NCI-H2029 (cell line): ENCODE results near the gene SLC9C2.
"Not testable (repeated sequence)": the region's sequence is repeated elsewhere in the genome, so short reads cannot be mapped to it uniquely, and the experiment has no call there.

Experiments
- DNase-seq: peaks from one replicate; lab custom pipeline; 2025; lab: John Stamatoyannopoulos, UW

SLC9C2 gene, protein sequence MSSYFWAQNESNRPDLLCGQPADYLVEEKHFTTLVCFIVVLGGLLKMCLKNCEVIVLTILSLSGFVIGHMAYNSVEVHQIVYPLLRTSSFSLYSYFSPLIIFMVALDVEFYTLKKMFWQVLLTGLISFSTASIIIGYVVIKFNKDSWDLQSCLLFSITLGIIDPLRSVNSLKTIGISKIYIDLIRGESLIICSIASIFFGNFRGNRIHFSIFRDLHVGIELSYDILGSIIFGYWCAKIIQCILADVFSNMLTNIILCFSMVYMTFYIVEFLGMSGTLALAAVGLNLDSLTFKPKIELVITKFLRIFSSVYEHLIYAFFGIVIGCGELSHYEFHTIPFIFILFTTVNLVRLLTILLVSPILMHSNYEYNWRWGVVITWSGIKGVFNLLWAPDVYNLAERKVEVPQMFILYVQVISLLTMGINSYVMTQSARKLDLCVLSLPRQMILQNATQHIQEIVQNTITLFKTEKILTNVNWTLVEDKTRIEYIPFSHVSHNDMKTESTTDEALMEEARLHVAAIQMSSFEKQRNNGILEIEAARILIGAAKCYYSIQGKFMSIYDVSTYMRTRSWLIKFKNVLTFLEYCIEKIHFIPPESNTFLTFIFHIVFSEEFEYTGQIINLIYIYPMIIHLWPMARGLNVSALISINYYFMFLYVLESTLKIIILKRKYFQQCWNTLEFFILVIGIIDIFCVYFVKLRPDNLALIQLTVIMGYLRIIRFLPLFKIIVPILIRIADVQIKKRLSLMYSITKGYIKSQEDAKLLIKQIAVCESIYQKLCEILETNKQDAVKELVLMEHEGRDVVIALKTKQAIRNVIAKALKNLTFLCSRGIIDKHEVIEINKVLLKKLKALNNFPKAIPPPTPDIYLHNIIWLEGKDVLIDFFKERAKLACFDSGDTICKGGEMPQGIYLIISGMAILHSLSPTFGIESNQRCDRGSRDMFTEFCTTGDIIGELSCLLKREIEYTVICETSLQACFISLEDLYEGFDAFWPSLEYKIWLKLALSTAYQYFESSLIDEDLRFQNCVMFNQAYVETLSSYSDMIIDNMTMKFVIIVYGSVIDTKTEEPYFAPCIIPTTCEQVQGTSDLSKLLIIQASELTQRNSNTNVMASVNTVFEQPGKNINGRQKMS

DNA sequence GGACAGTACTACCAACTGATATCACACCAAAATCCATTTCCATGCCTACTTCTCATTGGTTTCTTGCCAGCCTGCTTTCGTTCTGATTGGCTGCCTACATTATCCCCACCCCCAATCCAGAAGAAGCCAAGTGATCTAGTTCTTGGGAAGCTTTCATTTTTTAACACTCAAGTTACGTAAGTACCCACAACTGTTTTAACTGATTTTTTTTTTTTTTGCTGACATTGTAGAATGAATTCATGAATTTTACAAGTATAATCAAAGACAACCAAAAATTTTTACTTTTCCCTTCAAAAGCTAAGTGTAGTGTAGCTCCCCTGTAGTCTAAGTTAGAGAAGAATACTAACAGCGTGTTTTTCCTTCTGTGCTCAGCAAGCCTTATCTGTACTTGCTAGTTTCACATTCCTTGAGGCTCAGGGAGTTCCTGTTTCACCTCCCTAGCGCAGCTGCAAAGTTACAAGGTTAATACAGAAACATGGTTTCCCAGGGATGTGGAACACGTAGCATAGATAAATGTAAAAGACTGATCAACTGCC is at the start of gene SLC9C2:
Gene SLC9C2, minus strand, starts transcription at position 17 of the 536 bp plus-strand sequence. CDS start 1,296 bp downstream, outside the sequence.
- DNase-seq, result no peak

DNA sequence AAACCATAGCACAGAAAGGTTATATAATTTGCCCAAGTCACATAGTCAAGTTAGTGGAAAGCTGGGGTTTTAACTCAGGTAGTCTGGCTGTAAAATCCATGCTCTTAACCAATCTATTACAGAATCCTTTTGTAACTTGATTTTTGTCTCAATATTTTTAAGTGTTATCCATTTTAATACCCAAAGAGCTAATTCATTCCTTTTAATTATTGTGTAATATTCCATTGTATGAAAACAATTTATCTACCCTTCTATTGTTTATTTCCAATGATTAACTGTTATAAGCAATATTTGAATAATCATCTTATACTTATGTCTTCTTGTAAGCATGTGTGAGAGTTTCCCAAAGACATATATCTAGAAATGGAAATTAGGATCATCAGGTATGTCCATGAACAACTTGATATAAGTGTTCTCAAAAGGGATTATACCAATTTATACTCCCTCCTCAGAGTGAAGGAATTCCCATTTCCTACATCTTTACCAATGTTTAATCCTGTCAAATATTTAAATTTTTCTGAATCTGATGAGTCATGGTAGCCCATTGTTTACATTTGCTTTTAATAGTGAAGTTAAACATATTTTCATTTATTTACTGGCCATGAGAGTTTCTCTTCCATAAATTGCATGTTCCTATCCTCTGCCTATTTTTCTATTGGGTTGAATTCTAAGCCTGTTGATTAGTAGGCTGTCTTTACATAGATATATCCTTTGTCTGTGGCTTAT is 46.2 kb upstream of the SLC9C2 start:
- no peak for DNase-seq

DNA sequence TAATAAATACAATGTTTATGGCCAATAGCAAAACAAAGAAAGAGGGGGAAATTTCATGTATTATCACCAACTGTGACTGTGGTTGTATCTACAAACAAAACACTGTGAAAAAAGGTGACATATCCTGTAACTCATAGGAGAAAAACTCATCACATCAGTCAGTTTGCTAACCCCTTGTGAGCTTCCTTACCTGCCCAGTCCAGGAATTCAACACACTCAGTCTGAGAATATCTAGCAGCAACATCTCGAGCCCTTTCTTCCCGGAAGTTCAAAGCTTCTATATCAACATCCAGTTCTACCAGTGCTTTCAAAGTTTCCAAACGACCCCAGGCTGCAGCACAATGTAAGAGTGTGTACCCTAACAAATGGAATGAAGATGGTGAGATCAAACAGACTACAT is 43.8 kb upstream of the SLC9C2 start:
- DNase-seq, result no peak

DNA sequence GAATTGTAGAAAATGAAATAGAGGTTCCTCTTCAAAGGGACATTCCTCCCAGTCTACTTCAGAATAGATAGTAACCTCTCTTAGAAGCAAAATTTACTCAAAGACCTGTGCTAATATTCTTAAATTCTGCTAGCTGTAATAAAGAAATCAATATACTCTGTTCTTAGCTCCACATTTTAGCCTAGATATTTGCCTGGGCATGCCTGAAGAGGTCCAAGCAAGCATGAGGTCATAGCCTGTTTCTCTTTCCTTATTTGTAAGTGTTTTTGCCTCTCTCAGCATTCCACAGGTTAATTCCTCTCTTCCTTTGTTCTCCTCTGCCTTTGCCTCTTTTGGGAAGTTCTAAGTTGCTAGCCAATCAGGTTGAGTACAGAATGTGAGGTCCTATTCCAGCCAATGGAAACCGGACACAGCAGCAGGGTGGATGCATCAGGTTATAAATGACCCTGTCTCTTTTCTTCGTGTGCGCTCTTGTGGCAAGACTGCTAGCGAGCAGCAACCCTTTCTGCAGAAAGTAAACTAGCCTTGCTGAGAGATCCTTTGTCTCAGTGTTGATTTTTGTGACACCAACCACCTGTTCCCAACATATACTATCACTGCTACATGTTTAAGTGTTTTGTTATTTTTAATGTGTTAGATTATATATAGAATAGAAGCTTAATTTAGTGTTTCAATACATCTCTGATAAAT is 39.7 kb upstream of the SLC9C2 start:
- DNase-seq, result not testable (repeated sequence)

DNA sequence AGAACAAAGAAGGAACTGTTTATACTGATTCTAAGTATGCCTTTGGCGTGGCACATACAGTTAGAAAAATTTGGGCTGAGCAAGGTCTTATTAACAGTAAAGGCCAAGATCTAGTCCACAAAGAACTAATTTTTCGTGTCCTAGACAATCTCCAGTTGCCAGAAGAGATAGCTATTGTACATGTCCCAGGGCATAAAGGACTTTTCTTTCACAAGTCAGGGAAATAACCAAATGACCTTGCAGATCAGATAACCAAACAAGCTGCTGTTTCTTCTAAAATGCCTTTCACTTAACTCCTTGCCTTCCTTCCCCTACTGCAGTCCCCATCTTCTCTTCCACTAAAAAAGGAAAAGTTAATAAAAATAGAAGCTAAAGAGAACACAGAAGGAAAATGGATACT is 36.2 kb upstream of the SLC9C2 start:
- no peak for DNase-seq

DNA sequence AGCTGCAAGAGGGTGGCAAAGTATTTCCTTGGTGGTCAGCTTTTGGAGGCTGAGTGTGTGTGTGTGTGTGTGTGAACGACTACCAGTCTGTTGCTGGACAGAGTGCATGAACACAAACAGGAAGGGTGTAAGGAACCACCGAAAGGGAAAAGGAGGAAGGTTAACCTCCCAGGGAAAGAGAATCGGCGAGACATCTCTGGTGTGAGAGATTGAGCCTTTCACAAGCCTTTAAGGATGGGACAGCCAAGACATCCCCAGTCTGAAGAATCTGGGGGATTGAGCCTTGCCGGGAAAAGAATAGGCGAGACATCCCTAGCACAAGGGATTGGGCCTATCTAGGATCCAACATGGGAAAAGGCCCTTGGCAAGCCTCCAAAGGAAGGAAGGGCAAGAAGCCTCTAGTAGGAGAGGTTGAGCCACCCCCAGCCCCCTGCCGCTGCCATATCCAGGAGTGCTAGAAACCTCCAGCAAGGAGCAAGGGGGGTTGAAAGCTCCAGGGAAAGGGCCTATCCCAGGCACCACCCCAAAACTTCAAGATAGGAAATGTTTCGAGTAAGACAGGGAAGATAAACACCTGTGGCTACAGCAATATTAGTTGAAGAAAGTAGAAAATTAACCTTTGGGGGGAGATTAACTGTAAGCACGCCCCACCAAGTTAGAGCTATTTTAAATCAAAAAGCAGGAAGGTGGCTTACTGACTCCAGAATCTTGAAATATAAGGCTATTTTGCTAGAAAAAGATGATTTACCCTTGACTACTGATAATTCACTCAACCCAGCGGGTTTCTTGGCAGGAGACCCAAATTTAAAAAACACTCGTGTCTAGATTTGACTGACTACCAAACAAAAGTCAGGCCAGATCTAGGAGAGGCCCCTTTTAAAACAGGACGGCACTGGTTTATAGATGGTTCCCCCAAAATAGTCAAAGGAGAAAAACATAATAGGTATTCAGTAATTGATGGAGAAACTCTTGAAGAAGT is 35.5 kb upstream of the SLC9C2 start:
- DNase-seq, result no peak

DNA sequence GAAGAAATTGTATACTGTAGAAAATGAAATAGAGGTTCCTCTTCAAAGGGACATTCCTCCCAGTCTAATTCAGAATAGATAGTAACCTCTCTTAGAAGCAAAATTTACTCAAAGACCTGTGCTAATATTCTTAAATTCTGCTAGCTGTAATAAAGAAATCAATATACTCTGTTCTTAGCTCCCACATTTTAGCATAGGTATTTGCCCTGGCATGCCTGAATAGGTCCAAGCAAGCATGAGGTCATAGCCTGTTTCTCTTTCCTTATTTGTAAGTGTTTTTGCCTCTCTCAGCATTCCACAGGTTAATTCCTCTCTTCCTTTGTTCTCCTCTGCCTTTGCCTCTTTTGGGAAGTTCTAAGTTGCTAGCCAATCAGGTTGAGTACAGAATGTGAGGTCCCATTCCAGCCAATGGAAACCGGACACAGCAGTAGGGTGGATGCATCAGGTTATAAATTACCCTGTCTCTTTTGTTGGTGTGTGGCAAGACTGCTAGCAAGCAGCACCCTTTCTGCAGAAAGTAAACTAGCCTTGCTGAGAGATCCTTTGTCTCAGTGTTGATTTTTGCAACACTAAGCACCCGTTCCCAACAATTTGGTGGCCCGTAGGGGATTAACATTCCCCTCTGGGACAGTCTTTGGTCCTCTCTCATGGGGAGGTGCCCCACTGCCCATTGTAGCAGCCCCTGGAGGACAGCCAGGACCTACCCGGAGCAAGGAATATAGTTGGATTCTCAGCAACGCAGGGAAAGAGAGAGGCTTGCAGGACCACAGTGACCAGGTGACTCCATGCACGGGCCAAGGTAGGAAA is 34.6 kb upstream of the SLC9C2 start:
- DNase-seq, result not testable (repeated sequence)

DNA sequence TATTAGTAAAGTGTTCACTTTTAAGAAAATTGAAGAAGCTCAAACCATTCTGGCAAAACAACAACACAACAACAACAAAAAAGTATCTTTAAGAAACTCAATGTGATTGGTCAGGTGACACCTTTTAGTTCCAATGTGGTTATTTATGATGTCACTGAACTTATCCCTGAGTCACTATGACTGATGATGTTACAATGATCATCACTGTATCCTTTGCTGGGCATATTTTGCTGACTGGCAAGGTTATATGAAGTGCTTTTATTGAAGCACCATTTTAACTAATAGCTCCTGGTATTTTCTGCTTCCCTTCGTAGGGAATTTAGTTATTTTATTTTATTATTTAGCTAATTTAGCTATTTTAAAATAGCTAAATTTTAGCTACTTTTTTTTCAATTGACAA is 32.2 kb upstream of the SLC9C2 start, which contains the start of gene TEX50:
Gene TEX50, plus strand, starts transcription at position 223 of the 400 bp plus-strand sequence. CDS start 184 bp downstream, outside the sequence.
- no peak for DNase-seq

DNA sequence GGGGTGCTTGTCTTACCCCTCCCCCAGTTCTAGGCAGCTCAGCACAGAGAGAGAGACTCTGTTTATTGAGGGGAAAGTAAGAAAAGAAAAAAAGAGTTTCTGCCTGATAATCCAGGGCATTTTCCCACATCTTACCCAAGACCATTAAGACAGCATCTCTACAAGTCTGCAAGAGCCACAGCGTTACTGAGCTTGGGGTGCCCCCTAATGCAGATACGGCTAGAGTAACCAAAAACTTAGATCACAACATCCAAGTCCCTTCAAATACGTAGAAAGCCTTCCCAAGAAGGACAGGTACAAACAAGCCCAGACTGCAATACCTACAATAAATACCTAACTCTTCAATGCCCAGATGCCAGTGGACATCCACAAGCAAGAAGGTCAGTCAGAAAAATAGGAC is 26.0 kb upstream of the SLC9C2 start:
- DNase-seq, result no peak

DNA sequence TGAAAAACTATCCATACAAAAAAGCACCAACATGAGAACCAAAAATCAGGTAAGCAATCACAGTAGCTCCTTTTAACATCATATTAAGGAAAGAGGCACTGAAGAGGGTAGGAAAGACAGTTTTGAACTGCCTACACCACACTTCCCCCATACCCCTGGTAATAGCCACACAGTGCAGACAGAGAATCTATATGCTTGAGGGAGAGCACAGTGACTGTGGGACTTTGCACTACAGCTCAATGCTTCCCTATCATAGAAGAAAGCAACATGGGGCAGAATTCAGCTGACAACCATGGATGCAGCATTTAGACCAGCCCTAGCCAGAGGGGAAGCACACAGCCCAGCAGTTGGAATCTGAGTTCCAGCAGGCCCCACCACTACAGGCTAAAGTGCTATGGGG is 24.4 kb upstream of the SLC9C2 start:
- DNase-seq, result no peak

DNA sequence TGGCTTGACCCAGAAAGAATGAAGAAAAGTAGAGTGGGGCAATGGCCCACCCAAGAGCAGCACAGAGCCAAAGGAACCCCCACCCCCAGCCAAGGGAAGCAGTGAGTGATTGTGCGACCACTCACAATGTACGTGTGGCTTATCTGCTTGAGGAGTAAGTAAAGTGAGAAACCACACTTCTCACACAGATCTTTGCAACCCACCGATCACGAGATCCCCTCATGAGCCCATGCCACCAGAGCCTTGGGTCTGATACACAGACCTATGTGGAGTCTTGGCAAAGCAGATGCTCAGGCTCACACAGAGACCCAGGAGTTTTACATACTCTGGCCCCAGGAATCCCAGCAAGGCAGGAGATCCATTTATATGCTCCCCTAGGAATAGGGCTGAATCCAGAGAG is 14.0 kb upstream of the SLC9C2 start:
- DNase-seq, result no peak

DNA sequence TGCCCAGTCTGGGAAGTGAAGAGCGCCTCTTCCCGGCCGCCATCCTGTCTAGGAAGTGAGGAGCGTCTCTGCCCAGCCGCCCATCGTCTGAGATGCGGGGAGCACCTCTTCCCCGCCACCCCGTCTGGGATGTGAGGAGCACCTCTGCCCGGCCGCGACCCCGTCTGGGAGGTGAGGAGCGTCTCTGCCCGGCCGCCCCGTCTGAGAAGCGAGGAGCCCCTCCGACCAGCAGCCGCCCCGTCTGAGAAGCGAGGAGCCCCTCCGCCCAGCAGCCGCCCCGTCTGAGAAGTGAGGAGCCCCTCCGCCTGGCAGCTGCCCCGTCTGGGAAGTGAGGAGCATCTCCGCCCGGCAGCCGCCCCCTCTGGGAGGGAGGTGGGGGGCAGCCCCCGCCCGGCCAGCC is 10.2 kb upstream of the SLC9C2 start:
- not testable (repeated sequence) for DNase-seq

DNA sequence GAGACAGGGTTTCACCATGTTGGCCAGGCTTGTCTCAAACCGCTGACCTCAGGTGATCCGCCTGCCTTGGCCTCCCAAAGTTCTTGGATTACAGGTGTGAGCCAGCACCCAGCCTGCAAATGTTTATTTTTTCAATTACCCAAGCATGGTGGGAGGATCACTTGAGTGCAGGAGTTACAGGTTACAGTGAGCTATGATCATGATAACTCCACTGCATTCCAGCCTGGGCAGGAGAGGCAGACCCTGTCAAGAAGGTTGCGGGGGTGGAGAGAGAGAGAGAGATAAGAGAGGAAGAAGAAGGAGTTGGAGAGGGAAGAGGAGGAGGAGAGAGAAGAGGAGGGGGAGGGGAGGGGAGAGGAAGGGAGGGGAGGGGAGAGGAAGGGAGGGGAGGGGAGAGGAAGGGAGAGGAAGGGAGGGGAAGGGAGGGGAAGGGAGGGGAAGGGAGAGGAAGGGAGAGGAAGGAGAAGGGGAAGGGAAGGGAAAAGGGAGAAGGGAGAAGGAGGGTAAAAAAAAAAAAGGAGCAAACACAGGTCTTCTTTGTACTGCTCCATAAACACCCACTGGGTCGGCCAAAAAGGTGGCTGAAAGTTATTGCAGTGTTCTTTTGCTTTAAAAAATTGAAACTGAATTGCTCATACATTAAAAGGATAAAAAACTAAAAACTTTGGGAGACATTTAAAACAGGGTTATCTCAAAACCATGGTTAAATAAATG is 5.8 kb upstream of the SLC9C2 start:
- no peak for DNase-seq

DNA sequence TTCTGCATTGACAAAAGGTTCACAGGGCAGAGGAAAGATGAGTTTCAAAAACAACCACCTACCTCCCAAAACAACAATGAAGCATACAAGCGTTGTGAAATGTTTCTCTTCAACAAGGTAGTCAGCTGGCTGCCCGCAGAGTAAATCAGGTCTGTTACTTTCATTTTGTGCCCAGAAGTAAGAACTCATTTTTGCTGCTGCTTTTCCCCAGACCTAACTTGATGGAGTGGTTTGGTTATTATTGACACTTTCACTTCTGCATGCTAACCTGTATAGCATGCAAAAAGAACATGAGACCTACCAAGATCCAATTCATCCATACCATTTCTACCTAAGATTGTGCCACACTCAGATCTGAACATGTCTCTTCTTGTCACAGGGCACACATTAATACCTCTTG is 1.3 kb downstream of the SLC9C2 start:
- no peak for DNase-seq

DNA sequence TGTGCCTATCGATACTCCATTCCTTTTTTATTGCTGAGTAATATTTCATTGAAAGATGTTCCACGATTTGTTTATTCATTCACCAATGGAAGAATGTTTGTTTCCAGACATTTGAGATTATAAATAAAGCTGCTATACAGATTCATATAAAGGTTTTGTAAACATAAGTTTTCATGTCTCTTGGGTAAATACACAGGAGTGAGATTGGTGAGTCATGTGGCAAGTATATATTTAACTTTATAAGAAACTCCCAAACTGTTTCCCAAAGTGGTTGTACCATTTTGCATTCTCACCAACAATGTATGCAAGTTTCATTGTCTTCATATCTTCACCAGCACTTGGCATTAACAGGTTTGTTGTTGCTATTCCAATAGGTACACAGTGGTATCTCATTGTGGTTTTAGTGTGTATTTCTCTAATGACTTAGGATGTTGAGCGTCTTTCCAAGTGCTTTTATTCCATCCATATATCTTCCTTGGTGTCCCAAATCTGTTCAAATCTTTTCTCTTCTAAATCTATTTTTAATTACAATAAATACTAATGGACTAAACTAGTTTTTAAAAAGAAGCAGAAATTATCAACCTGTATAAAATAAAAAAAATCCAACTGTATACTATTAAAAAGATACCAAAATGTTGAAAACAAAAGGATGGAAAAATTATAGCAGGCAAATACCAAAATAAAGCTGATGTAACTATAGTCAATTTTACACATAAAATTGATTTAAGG is 6.6 kb downstream of the SLC9C2 start:
- no peak for DNase-seq

DNA sequence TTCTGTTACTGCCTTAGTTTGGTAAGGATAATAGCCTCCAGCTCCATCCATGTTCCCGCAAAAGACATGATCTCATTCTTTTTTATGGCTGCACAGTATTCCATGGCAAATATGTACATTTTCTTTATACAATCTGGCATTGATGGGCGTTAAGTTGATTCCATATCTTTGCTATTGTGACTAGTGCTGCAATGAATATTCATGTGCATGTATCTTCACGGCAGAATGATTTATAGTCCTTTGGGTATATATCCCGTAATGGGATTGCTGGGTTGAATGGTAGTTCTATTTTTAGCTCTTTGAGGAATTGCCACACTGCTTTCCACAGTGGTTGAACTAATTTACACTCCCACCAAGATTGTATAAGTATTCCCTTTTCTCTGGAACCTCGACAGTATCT is 11.7 kb downstream of the SLC9C2 start:
- not testable (repeated sequence) for DNase-seq

DNA sequence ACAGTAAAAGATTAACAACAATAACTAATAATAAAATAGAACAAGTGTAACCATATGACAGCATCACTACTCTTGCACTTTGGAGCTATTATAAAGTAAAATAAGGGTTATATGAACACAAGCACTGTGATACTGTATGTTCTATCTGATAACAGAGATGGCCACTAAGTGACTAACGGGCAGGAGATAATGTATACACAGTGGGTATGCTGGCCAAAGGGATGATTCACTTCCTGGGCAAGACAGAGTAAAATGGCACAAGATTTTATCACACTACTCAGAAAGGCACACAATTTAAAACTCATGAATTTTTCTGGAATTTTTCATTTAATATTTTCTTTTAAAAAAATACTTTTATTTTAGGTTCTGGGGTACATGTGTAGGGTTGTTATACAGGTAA is 12.3 kb downstream of the SLC9C2 start:
- no peak for DNase-seq
